Measurements from ENCODE around the gene LIN28A.
"Not testable (repeated sequence)": the region's sequence is repeated elsewhere in the genome, so short reads cannot be mapped to it uniquely, and the experiment has no call there.

The LIN28A gene
- 0 reads per million in 2 experiments for total RNA-seq

DNA sequence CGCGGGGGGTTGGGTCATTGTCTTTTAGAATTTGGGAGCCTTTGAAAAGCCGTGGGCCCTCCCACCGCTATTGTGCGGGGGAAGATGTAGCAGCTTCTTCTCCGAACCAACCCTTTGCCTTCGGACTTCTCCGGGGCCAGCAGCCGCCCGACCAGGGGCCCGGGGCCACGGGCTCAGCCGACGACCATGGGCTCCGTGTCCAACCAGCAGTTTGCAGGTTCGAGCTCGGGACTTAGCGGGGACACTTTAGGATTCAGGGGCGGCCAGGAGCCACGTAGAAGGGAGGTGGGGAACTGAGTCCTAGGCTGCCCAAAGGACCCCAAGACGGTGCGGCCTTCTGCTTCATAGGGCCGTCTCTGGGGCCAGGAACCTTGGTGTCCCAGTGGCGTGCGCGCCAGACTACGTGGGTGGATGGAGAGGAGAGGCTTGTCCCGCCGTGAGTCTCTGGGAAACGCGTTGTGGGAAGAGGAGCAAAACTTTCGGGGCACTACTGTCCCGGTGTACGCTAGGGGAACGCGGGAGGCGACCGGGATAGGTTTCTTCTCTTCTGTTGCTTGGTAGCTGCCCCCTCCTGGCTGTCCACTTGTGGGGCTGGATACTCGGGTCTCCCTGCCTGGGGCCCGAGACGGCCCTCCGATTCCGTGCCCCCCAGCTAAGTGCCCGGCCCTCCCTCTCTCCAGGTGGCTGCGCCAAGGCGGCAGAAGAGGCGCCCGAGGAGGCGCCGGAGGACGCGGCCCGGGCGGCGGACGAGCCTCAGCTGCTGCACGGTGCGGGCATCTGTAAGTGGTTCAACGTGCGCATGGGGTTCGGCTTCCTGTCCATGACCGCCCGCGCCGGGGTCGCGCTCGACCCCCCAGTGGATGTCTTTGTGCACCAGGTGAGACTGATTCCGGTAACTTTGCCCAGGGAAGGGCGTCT is at the start of gene LIN28A:
LIN28A (plus strand) TSS at position 112 of the 918 bp plus-strand sequence; CDS start at position 187, 75 bp downstream.
- no peak for DNase-seq (ENCODE audit: low read depth)

GRCh38 chr1:26361605-26362122 is 49.0 kb upstream of the LIN28A start:
- no peak for DNase-seq (ENCODE audit: low read depth)

DNA sequence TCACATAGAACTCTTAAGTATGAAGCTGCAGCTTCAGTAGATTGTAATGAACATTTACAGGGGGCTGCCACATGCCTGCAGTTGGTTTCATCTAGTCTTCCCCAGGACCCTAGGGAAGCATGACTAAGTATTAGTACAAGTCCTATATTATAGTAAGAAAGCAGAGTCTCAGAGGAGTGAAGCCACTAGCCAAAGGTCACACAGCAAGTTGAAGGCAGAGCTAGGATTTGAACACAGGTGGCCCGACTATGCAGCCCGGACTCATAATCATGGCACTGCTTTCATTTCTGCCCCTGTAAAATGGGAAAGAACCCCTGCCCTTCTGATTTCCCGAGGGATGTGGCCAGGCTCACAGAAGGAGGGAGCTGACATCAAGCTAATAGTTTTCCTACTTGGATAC is 48.3 kb upstream of the LIN28A start:
- no peak for DNase-seq (ENCODE audit: low read depth)

GRCh38 chr1:26363549-26364448 is 46.8 kb upstream of the LIN28A start:
- DNase-seq (ENCODE audit: low read depth) = peak; percentile 74

GRCh38 chr1:26364956-26365355 is 45.7 kb upstream of the LIN28A start:
- no peak for DNase-seq (ENCODE audit: low read depth)

- no peak for DNase-seq (ENCODE audit: low read depth)
These were observed 43.2 kb upstream of the LIN28A start for GRCh38 chr1:26367441-26367840.

- DNase-seq (ENCODE audit: low read depth) = no peak
These were observed 42.6 kb upstream of the LIN28A start for GRCh38 chr1:26368006-26368405.

DNA sequence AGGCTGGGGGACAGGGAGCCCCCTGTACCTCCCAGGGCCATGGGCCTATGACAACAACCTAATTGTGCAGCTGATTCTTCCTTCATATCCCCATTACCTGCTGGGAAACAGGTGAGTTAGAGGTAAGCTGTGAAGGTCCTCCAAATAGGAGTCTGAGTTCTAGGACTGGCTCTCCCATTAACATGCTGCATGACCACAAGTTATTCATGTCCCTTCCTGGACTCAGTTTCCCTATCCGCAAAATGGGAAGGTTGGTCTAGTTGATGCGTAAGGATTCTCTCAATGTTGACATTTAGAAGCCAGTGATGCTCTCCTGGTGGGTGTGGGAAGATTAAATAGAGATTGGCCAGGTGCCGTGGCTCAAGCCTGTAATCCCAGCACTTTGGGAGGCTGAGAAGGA is 42.1 kb upstream of the LIN28A start:
- no peak for DNase-seq (ENCODE audit: low read depth)

DNA sequence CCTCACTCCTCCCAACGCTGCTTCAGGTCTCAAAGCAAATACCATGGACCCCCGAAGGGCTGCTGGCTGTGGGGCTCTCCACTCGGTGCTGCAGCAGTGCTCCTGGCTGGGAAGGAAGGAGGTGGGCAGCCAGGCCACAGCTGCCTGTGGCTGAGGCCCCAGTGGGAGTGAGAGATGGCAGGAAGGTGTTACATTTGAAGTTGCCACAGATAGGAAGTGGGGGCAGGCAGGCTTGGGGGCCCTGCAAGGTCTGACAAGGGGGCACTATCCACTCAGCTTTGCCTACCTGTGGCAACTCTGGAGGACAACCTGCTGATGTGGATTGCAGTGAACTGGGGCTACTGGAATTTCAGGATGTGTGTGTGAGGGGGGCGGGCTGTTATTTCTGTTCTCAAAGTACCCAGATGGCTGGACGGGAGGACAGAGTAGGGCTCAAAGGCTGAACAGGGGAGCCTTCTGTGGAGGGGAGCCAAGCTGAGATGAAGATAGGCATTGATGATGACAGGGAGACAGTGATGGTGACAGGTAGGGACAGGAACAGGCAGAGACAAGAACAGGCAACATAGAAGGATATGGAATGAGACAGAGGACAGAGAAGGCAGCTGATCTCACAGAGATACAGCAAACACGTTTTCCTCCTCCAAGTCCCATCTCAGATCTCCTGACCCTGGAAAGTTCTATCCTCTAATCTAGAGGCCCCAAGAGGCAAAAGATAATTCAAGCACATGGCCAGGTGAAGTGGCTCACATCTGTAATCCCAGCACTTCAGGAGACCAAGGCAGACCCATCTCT is 39.8 kb upstream of the LIN28A start:
- DNase-seq (ENCODE audit: low read depth) = no peak

- DNase-seq (ENCODE audit: low read depth) = no peak
These were observed 38.6 kb upstream of the LIN28A start for GRCh38 chr1:26372039-26372438.

- not testable (repeated sequence) for DNase-seq (ENCODE audit: low read depth)
These were observed 38.0 kb upstream of the LIN28A start, which contains the start of gene ZNF683 for GRCh38 chr1:26372611-26373010. TSS of gene ZNF683 (minus strand) at chr1:26372750. CDS start at chr1:26368571, 4,179 bp downstream.

- peak; percentile 33 for DNase-seq (ENCODE audit: low read depth)
These were observed 37.3 kb upstream of the LIN28A start for GRCh38 chr1:26373281-26373680.

- no peak for DNase-seq (ENCODE audit: low read depth)
These were observed 36.8 kb upstream of the LIN28A start for GRCh38 chr1:26373789-26374188.

GRCh38 chr1:26374361-26374760 is 36.3 kb upstream of the LIN28A start:
- DNase-seq (ENCODE audit: low read depth) = not testable (repeated sequence)

- no peak for DNase-seq (ENCODE audit: low read depth)
These were observed 35.5 kb upstream of the LIN28A start for GRCh38 chr1:26375081-26375480.

DNA sequence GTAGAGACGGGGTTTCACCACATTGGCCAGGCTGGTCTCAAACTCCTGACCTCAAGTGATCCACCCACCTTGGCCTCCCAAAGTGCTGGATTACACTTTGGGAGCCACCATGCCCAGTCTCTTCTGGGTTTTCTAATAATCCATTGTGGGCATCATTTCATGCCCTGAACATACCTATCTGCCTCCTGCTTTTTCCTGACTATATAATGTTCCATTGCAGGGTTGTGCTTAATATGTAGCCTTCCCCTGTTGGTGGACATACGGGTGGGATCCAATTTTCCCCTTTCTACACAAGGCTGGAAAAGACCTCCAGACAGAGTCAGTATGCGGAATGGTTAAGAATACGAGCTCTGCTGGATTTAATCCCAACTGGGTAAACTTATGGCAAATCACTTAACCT is 34.6 kb upstream of the LIN28A start:
- no peak for DNase-seq (ENCODE audit: low read depth)

DNA sequence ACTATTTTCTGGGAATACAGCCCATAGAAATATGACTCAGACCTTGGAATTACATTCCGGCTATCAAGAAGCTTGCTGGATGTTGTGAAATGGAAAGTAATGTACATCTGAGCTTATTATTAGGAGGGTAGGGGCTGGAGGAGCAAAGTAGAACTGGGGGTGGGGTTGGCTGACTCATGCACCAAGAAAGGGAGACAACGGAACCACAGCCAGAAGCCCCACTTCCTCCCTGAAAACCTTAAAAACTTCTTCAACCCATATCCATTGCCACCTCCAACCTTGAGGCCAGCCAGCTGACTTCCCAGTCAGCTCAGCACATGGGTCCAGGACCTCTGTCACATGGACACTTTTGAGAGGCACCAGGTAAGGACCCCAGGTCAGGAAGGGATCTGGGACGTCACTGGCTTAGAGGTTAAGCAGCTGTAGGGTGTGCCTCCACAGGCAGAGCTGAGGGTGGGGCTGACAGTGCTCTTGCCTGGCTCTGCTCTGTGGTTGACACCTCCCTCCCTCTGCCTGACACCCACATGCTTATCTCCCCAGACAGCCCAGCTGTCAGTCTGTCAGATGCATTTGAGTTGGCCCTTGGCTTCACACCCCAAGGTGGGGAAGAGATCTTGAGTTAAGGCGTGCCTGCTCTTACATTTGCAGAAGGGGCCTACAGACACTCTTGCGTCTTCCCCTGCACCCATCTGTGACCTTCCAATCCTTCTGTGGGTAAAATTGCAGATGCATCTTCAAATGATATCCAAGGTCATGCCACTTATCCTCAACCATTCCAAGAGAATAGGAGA is 32.3 kb upstream of the LIN28A start:
- peak; percentile 55 for DNase-seq (ENCODE audit: low read depth)

DNA sequence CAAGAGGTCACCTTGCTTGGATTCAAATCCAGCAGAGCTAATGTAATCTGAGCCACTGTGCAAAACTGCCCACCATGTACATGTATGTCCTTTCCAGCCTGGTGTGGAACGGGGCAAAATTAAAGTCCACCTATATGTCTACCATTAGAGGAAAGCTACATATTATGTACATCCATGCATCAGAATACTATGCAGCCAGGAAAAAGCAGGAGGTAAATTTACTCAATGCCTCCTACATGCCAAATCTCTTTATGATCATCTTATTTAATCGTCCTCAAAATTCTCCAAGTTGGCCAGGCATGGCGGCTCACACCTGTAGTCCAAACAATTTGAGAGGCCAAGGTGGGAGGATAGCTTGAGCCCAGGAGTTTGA is 31.8 kb upstream of the LIN28A start:
- no peak for DNase-seq (ENCODE audit: low read depth)

DNA sequence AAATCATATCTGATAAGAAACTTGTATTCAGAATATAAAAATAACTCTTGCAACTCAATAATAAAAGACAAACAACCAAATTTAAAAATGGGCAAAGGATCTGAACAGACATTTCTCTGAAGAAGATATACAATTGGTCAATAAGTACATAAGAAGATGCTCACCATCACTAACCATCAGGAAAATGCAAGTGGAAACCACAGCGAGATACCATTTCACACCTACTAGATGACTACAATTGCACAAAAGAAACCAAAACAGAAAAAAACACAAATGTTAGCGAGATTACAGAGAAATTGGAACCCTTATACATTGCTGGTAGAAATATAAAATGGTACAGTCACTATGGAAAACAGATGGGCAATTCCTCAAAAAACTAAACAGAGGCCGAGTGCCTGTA is 26.5 kb upstream of the LIN28A start:
- no peak for DNase-seq (ENCODE audit: low read depth)

DNA sequence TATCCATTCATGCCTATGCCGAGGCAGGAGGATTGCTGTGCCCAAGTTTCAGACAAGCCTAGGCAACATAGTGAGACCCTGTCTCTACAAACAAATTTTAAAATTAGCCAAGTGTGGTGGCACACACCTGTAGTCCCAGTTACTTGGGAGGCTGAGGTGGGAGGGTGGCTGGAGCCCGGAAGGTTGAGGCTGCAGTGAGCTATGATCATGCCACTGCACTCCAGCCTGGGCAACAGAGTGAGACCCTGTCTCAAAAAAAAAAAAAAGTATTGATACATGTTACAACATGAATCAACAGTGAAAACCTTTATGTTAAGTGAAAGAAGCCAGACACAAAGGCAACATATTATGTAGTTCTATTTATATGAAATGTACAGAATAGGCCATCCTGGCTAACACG is 25.6 kb upstream of the LIN28A start:
- DNase-seq (ENCODE audit: low read depth) = not testable (repeated sequence)

DNA sequence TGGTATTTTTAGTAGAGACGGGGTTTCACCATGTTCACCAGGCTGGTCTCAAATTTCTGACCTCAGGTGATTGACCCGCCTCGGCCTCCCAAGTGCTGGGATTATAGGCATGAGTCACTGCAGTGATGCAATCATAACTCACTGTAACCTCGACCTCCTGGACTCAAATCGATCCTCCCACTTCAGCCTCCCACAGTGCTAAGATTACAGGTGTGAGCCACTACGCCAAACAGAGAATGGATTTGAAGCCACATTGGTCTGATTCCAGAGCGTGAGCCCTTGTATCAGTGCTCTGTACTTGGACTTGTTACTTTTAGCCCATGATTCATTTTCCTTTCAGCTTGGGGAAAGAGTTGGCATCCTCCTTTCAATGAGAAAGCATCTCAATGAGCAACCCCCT is 23.2 kb upstream of the LIN28A start:
- no peak for DNase-seq (ENCODE audit: low read depth)

Measured in T follicular helper cell (primary cell).